ENCODE measurements around the gene TSKU.
"Not testable (repeated sequence)": the region's sequence is repeated elsewhere in the genome, so short reads cannot be mapped to it uniquely, and the experiment has no call there.

GRCh38 chr11:76815678-76816077, 32.5 kb downstream of the TSKU start:
- not testable (repeated sequence) for TF ChIP-seq POLR2A (conservative IDR thresholded peaks at IDR 0.05); POLR2AphosphoS5 (IDR thresholded peaks at IDR 0.05; ENCODE audit: control insufficient read depth, insufficient read depth, low read depth, low read length); OTX1 (CRISPR knock-in tag; IDR thresholded peaks at IDR 0.05); EP300 (IDR thresholded peaks at IDR 0.05; ENCODE audit: low read length); TEAD4 (CRISPR knock-in tag; IDR thresholded peaks at IDR 0.05; ENCODE audit: borderline replicate concordance); CTCF (IDR thresholded peaks at IDR 0.05 in 2 of 3, conservative IDR thresholded peaks at IDR 0.05 in 1 of 3; ENCODE audit: insufficient read depth in 2 of 3, low read depth in 1 of 3, low read length in 3 of 3); MXI1 (IDR thresholded peaks at IDR 0.05; ENCODE audit: low read depth, low read length); NFATC3 (IDR thresholded peaks at IDR 0.05); SETDB1 (IDR thresholded peaks at IDR 0.05; ENCODE audit: low read length); ZBTB43 (CRISPR knock-in tag; IDR thresholded peaks at IDR 0.05); NR4A1 (CRISPR knock-in tag; IDR thresholded peaks at IDR 0.05); NR4A1 (tag; IDR thresholded peaks at IDR 0.05); CBX8 (IDR thresholded peaks at IDR 0.05; ENCODE audit: borderline replicate concordance, extremely low read depth, low read depth, low read length, poor library complexity, severe bottlenecking); ZNF830 (CRISPR knock-in tag; IDR thresholded peaks at IDR 0.05)
- 0 out of 2 replicates have a peak, but pooled peaks have one; percentile 7 for TF ChIP-seq TEAD4 (IDR thresholded peaks at IDR 0.05; ENCODE audit: low read length)

Measured in K562 (cell line).